ENCODE results near the gene PGS1.

DNA sequence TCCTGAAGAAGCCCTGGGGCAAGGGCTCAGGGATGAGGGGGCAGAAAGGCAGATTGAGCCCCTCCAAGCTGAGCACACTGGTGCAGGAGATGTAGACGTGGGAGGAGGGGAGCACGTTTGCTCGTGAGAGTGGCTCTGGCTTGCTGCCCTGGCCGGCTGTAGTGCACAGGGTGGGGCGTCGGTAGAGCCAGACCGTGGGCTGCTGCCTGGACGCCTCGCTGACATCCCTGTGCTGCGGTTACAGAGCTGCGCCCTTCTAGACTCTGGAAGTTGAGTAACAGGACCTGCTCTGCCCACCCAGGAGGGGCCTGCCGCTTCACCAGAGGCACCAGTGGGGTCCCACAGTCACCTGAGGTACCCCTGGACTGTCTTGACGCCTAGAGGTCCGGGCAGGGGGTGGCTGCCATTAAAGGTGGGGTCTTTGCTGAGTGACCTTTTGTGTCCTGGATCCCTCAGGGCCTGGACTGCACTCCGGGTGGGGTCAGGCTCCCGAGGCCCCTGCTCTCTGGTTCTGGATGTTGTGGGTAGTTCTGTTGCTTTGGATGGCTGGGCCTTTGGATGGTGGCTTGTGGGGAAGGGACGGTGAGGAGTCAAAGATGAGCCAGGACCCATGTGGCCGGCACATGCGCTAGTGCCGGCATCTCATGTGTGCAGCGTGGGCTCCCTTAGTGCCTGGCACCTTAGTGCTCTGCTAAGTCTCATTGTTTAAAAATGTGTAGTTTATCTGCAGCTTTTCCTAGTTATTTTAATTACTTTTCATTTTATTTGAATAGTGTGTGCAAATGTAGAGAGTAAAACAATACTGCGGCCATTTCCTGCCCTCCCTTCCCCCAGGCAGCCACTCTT lies 41.7 kb downstream of the PGS1 start:
- TF ChIP-seq CTCF (conservative IDR thresholded peaks at IDR 0.05 in 1 of 2, IDR thresholded peaks at IDR 0.05 in 1 of 2; ENCODE audit: extremely low read depth in 1 of 2, insufficient read depth in 1 of 2, low read depth in 1 of 2, low read length in 2 of 2) = no peak
- TF ChIP-seq EZH2 (IDR thresholded peaks at IDR 0.05; ENCODE audit: borderline replicate concordance, low read length) = no peak
